ENCODE data around the gene HIPK2.

DNA sequence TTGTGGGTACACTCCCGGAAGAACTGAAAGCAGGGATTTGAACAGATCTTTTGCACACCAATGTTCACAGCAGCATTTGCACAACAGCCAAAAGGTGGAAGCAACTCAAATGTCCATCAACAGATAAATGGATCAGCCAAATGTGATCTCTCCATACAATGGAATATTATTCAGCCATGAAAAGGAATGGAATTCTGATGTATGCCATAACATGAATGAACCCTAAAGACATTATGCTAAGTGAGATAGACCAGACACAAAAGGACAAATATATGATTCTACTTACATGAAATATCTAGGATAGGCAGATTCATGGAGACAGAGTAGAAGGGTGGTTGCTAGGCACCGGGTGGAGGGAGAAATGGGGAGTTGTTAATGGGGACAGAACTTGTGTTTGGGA lies 217.6 kb downstream of the HIPK2 start:
- no peak for TF ChIP-seq CTCF (conservative IDR thresholded peaks at IDR 0.05; ENCODE audit: low read length)
- no peak for TF ChIP-seq EZH2phosphoT487 (IDR thresholded peaks at IDR 0.05; ENCODE audit: borderline replicate concordance)
